ENCODE measurements around the gene TRPM2. TPM values are rescaled to one million over a fixed set of nuclear protein-coding genes. Genes with fewer than 3 reads are reported as not detected.
A peak's percentile ranks its signal among the peaks of the same experiment; 100 is the strongest.

TRPM2 gene
- total RNA-seq, 6 experiments from 2014 or later, result 0.92 to 2.0 (median 1.2) TPM

GRCh38 chr21:44350773-44351481 lies 2.5 kb upstream of the TRPM2 start:
- Histone ChIP-seq H3K4me3 (no peak overlapping the region), H3K4me1 (peaks cover 0 to 10% (median 3%) of the 10 kb centered on the region in 4 donors), H3K36me3 (no peaks in the 10 kb centered on the region), H3K27me3 (peaks cover 0 to 3% of the 10 kb centered on the region in 2 donors), H3K9me3 (no peaks in the 10 kb centered on the region), H3K27ac (no peak overlapping the region)
- TF ChIP-seq CTCF (IDR thresholded peaks at IDR 0.05) (no peak), POLR2A (IDR thresholded peaks at IDR 0.05) (no peak)
- ATAC-seq (no peak), DNase-seq (peak in 2 of 3 donors; percentile 46 to 58)
- intact Hi-C loops (cut with DNase I), result no loop called here
- no CpG with 5 or more reads among the region's 42 CpGs for WGBS (ENCODE audit: insufficient coverage, low coverage, low lambda C conversion rate, missing lambda C conversion rate)

GRCh38 chr21:44351535-44352252 lies 1.7 kb upstream of the TRPM2 start:
- no peak overlapping the region for H3K27ac ChIP-seq
- intact Hi-C loops (cut with DNase I), result no loop called here
- no peak overlapping the region for H3K4me3 ChIP-seq
- TF ChIP-seq POLR2A (IDR thresholded peaks at IDR 0.05), result no peak
- no peak for TF ChIP-seq CTCF (IDR thresholded peaks at IDR 0.05)
- H3K4me1 ChIP-seq, result peaks cover 0 to 10% (median 3%) of the 10 kb centered on the region in 4 donors
- H3K9me3 ChIP-seq, result no peaks in the 10 kb centered on the region
- no peak for ATAC-seq
- H3K36me3 ChIP-seq, result no peaks in the 10 kb centered on the region
- peaks cover 0 to 3% of the 10 kb centered on the region in 2 donors for H3K27me3 ChIP-seq
- no CpG with 5 or more reads among the region's 18 CpGs for WGBS (ENCODE audit: insufficient coverage, low coverage, low lambda C conversion rate, missing lambda C conversion rate)
- DNase-seq, result peak in 1 of 3 donors; percentile 47

GRCh38 chr21:44352253-44352860 lies 1.1 kb upstream of the TRPM2 start:
- ATAC-seq (no peak), DNase-seq (peak in 1 of 3 donors; percentile 44)
- H3K9me3 ChIP-seq, result no peaks in the 10 kb centered on the region
- no peak overlapping the region for H3K4me3 ChIP-seq
- TF ChIP-seq CTCF (IDR thresholded peaks at IDR 0.05) (no peak), POLR2A (IDR thresholded peaks at IDR 0.05) (no peak)
- peaks cover 0 to 3% of the 10 kb centered on the region in 2 donors for H3K27me3 ChIP-seq
- H3K36me3 ChIP-seq, result no peaks in the 10 kb centered on the region
- peak overlapping the region in 2 of 3 donors; percentile 37 to 47 for H3K27ac ChIP-seq
- intact Hi-C loops (cut with DNase I), result no loop called here
- 82% methylated on average over 11 of the region's 17 CpGs for WGBS (ENCODE audit: insufficient coverage, low coverage, low lambda C conversion rate, missing lambda C conversion rate)
- H3K4me1 ChIP-seq, result peaks cover 0 to 10% (median 3%) of the 10 kb centered on the region in 4 donors

GRCh38 chr21:44354001-44354405 lies 582 bp downstream of the TRPM2 start:
- intact Hi-C loops (cut with DNase I), result no loop called here
- peaks cover 0 to 10% (median 3%) of the 10 kb centered on the region in 4 donors for H3K4me1 ChIP-seq
- TF ChIP-seq CTCF (IDR thresholded peaks at IDR 0.05) (no peak), POLR2A (IDR thresholded peaks at IDR 0.05) (peak; percentile 26)
- ATAC-seq, result peak; percentile 60 to 78 (median 68)
- H3K4me3 ChIP-seq, result peak overlapping the region; percentile 4 to 26 (median 15)
- no peaks in the 10 kb centered on the region for H3K9me3 ChIP-seq
- DNase-seq, result peak in 1 of 3 donors; percentile 84
- WGBS (ENCODE audit: insufficient coverage, low coverage, low lambda C conversion rate, missing lambda C conversion rate), result 9% methylated on average over 5 of the region's 8 CpGs
- no peaks in the 10 kb centered on the region for H3K36me3 ChIP-seq
- H3K27ac ChIP-seq, result peak overlapping the region in 2 of 3 donors; percentile 47 to 49
- H3K27me3 ChIP-seq, result peaks cover 0 to 3% of the 10 kb centered on the region in 2 donors
